ENCODE measurements around the gene IMPA2. TPM values are rescaled to one million over a fixed set of nuclear protein-coding genes. Genes with fewer than 3 reads are reported as not detected.
A peak's percentile ranks its signal among the peaks of the same experiment; 100 is the strongest.

IMPA2 gene
- total RNA-seq, 3 donors from 2014 or later (not counting 1 experiment from before 2014, with no cell fraction given), result 2.7 to 6.6 (median 3.6) TPM

- H3K4me1 ChIP-seq (ENCODE audit: control insufficient read depth, insufficient read depth, low read length), result no peaks in the 10 kb centered on the region
- H3K27me3 ChIP-seq (ENCODE audit: control insufficient read depth, insufficient read depth, low read length), result no peaks in the 10 kb centered on the region
- no peak for TF ChIP-seq CTCF (IDR thresholded peaks at IDR 0.05)
- peak in 1 of 3 donors; percentile 33 for ATAC-seq
- Mint-ChIP-seq H3K9me3 (no peaks in the 10 kb centered on the region), H3K36me3 (no peaks in the 10 kb centered on the region), H3K4me3 (no peak overlapping the region), H3K4me1 (no peaks in the 10 kb centered on the region), H3K27ac (no peak overlapping the region), H3K27me3 (ENCODE audit: low read depth in 2 of 2) (no peaks in the 10 kb centered on the region)
- H3K4me3 ChIP-seq (ENCODE audit: low read length), result no peak overlapping the region
- intact Hi-C loops (cut with micrococcal nuclease), result no loop called here
- H3K27ac ChIP-seq (ENCODE audit: low read length), result no peak overlapping the region
- H3K36me3 ChIP-seq (ENCODE audit: control insufficient read depth, insufficient read depth, low read length), result no peaks in the 10 kb centered on the region
- WGBS (ENCODE audit: insufficient coverage), result 77% methylated on average over 7 of the region's 7 CpGs
- H3K9me3 ChIP-seq (ENCODE audit: control insufficient read depth, insufficient read depth, low read length), result no peaks in the 10 kb centered on the region
- no peak for DNase-seq
Observed at GRCh38 chr18:12064086-12064763, 82.9 kb downstream of the IMPA2 start.

GRCh38 chr18:12065397-12065796 is 84.1 kb downstream of the IMPA2 start:
- Histone ChIP-seq H3K4me3 (ENCODE audit: low read length) (no peak overlapping the region), H3K27ac (ENCODE audit: low read length) (no peak overlapping the region), H3K27me3 (ENCODE audit: control insufficient read depth, insufficient read depth, low read length) (no peaks in the 10 kb centered on the region), H3K36me3 (ENCODE audit: control insufficient read depth, insufficient read depth, low read length) (no peaks in the 10 kb centered on the region), H3K4me1 (ENCODE audit: control insufficient read depth, insufficient read depth, low read length) (no peaks in the 10 kb centered on the region), H3K9me3 (ENCODE audit: control insufficient read depth, insufficient read depth, low read length) (no peaks in the 10 kb centered on the region)
- intact Hi-C loops (cut with micrococcal nuclease), result no loop called here
- H3K27me3 Mint-ChIP-seq (ENCODE audit: low read depth in 2 of 2), result no peaks in the 10 kb centered on the region
- ATAC-seq, result no peak
- 79% methylated on average over 5 of the region's 5 CpGs for WGBS (ENCODE audit: insufficient coverage)
- TF ChIP-seq CTCF (IDR thresholded peaks at IDR 0.05), result no peak
- H3K9me3 Mint-ChIP-seq, result no peaks in the 10 kb centered on the region
- no peak overlapping the region for H3K4me3 Mint-ChIP-seq
- H3K4me1 Mint-ChIP-seq, result no peaks in the 10 kb centered on the region
- no peaks in the 10 kb centered on the region for H3K36me3 Mint-ChIP-seq
- H3K27ac Mint-ChIP-seq, result no peak overlapping the region
- no peak for DNase-seq

- no peak for TF ChIP-seq CTCF (IDR thresholded peaks at IDR 0.05)
- H3K36me3 ChIP-seq (ENCODE audit: control insufficient read depth, insufficient read depth, low read length), result no peaks in the 10 kb centered on the region
- no peaks in the 10 kb centered on the region for H3K36me3 Mint-ChIP-seq
- H3K4me1 Mint-ChIP-seq, result no peaks in the 10 kb centered on the region
- no peak overlapping the region for H3K4me3 ChIP-seq (ENCODE audit: low read length)
- ATAC-seq (no peak), DNase-seq (no peak)
- WGBS (ENCODE audit: insufficient coverage), result 97% methylated on average over 47 of the region's 47 CpGs
- no peaks in the 10 kb centered on the region for H3K9me3 ChIP-seq (ENCODE audit: control insufficient read depth, insufficient read depth, low read length)
- H3K4me1 ChIP-seq (ENCODE audit: control insufficient read depth, insufficient read depth, low read length), result no peaks in the 10 kb centered on the region
- H3K27ac Mint-ChIP-seq, result no peak overlapping the region
- H3K27ac ChIP-seq (ENCODE audit: low read length), result no peak overlapping the region
- H3K4me3 Mint-ChIP-seq, result no peak overlapping the region
- intact Hi-C loops (cut with micrococcal nuclease), result no loop called here
- no peaks in the 10 kb centered on the region for H3K9me3 Mint-ChIP-seq
- H3K27me3 ChIP-seq (ENCODE audit: control insufficient read depth, insufficient read depth, low read length), result no peaks in the 10 kb centered on the region
- H3K27me3 Mint-ChIP-seq (ENCODE audit: low read depth in 2 of 2), result peaks cover 0 to 3% of the 10 kb centered on the region in 2 donors
Observed at GRCh38 chr18:12066910-12067511, 85.7 kb downstream of the IMPA2 start.

Measured in natural killer cell (primary cell).